Renal cortical epithelial cell (primary cell): Measurements from ENCODE around the gene MRPL28. TPM values are rescaled to one million over a fixed set of nuclear protein-coding genes. Genes with fewer than 3 reads are reported as not detected.
"Not testable (repeated sequence)": the region's sequence is repeated elsewhere in the genome, so short reads cannot be mapped to it uniquely, and the experiment has no call there.

ENCODE experiments used
- DNase-seq: peaks from one replicate; pipeline ENCODE4 v3.0.0-alpha.2; 2011; ENCODE audit warnings: low read depth
- total RNA-seq: library from RNA; depleted of rRNA; stranded (reverse); fragments of >200 nt; gene quantifications from 2 replicates; pipeline ENCODE4 v1.2.3, GENCODE V29; 2014

Gene MRPL28
- total RNA-seq, 1 donor from 2014 or later: 59.4 TPM

GRCh38 chr16:391885-392335 lies 21.6 kb upstream of the MRPL28 start:
- peak; percentile 86 for DNase-seq

- DNase-seq: no peak
Observed at GRCh38 chr16:389352-389751, 19.0 kb upstream of the MRPL28 start.

DNA sequence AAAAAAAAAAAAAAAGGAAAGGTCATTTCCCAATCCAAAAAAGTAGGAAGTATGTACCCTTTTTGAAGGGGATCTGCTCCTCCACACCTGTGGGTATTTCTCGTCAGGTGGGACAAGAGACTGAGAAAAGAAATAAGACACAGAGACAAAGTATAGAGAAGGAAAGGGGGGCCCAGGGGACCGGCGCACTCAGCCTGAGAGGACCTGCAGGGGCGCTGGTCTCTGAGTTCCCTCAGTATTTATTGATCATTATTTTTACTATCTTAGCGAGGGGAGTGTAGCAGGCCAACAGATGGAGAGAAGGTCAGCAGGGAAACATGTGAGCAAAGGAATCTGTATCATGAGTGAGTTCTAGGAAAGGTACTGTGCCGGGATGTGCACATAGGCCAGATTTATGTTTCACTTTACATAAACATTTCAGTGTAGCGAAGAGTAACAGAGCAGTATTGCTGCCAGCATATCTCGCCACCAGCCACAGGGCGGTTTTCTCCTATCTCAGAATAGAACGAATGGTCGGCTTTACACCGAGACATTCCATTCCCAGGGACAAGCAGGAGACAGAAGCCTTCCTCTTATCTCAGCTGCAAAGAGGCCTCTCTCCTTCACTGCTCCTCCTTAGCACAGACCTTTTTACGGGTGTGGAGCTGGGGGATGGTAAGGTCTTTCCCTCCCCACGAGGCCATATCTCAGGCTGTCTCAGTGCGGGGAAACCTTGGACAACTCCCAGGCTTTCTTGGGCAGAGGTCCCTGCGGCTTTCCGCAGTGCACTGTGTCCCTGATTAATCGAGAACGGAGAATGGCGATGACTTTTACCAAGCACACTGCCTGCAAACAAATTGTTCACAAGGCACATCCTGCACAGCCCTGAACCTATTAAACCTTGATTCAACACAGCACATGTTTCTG lies 17.7 kb upstream of the MRPL28 start:
- DNase-seq: not testable (repeated sequence)

DNA sequence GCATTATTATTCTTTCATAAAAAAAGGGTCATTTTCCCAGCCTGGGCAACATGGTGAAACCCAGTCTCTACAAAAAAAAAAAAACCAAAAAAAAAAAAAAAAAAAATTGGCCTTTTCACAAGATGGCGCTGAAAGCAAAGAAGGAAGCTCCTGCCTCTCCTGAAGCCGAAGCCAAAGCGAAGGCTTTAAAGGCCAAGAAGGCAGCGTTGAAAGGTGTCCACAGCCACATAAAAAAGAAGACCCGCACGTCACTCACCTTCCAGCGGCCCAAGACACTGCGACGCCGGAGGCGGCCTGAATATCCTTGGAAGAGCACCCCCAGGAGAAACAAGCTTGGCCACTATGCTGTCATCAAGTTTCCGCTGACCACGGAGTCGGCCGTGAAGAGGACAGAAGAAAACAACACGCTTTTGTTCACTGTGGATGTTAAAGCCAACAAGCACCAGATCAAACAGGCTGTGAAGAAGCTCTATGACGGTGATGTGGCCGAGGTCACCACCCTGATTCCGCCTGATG lies 16.4 kb upstream of the MRPL28 start:
- no peak for DNase-seq

GRCh38 chr16:383326-384051 lies 13.2 kb upstream of the MRPL28 start:
- DNase-seq: peak; percentile 62

GRCh38 chr16:381789-382717 lies 11.7 kb upstream of the MRPL28 start, which contains the start of gene PGAP6:
PGAP6 (minus strand) TSS chr16:381978; CDS start chr16:381821, 157 bp downstream.
- peak; percentile 15 for DNase-seq

DNA sequence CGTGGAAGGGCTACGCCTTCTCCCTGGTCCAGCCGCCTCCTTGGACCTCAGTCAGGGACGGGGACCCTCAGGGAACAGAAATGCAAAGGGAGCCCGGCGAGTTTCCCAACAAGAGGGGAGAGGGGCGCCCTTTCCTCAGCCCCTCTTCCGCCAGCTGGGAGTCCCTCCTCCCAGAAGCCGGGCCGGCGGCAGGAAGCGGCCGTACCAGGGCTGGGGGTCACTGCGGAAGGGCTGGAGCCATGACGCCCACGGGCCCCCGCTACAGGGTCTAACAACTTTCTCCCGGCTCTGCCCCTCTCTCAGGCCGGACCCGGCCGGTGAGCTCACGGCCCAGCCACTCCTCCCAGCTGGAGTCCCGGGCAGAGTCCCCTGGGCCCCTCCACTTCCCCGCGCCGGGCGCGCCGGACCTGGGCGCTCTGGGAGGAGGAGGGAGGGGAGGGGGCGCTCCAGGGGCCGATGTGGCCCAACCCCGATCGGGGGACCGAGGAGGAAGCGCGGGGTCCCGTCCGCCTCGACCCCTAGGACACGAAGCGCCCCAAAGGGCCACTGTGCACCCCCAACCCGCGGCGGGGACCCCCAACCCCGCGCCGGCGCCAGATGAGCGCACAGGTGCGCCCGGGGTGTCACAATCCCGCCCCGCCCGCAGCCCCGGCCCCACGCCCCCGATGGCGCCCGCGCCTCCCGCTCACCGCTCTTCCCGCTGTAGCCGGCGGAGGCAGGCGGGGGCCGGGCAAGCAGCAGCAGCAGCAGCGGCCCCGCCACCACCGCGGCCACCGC lies 10.9 kb upstream of the MRPL28 start:
- DNase-seq: no peak

DNA sequence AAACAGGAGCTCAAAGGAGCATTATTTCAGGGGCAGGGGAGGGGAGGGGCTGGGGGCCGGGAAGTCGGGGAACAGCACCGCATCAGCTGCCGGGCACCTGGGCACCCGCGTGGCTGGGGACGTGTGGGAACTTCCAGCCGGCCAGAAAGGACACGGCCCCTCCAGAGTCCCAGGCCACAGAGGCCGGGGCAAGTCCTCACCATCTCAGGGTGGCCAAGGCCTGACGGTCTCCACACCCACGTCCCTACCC lies 10.3 kb upstream of the MRPL28 start:
- DNase-seq: no peak

DNA sequence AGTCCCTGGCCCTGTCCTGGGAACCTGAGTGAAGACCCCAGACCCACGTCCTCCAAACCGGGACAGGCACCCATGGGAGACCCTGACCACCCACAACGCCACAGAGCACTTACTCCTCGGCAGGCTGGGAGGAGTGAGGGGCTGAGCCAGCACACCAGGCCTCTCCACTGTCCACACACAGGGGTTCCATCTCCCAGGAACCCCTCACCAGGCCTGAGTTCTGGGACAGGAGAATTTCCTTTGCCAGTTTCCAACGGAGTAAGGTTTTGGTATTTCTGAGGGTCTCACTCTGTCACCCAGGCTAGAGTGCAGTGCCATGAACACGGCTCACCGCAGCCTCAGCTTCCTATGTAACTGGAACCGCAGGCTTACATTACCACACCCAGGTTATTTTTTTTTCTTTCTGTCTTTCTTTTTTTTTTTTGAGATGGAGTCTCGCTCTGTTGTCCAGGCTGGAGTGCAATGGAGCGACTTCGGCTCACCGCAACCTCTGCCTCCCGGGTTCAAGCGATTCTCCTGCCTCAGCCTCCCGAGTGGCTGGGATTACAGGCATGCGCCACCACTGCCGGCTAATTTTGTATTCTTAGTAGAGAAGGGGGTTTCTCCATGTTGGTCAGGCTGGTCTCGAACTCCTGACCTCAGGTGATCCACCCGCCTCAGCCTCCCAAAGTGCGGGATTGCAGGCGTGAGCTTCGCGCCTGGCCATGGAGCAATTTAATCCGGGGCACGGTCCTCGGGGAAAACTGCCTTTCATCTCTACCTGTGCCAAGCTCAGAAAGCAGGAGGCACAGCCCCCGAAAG lies 9.8 kb upstream of the MRPL28 start:
- DNase-seq: no peak

DNA sequence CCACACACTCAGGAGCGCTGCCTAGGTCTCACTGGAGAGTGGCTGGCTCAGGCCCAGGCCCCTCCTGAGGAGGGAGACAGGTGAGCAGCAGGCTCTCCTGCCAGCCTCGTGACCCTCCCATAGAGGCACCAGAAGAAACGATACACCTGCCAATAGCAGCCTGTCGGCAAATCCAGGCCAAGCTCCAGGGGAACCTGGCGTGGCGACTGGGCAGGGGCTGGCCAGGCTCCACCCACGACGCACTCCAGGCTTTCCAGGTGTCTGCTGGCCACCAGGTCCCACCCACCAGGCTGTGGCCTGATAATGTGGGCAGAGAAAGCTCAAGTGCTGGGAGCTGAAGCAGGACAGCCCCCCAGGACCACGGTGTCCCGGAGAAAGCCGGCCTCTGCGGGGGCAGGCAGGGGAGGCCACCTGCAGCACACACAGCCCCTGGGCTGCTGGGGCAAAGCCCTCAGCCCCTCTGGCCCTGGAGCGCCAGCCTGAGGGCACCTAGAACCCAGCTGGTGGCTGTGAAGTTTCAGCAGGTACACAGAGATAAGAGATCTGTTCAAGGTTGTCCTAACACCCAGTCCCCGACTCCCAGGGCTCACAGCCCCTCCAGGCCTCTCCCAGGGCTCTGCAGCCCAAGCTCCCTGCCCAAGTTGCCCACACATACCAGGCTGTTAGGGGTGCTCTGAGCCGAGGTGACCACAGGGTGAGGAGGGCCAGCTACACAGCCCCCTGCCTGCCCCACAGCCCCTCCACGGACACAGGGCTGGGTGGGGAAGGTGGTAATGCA lies 9.0 kb upstream of the MRPL28 start:
- DNase-seq: peak; percentile 22

- DNase-seq: no peak
Observed at GRCh38 chr16:378821-379182, 8.5 kb upstream of the MRPL28 start.

DNA sequence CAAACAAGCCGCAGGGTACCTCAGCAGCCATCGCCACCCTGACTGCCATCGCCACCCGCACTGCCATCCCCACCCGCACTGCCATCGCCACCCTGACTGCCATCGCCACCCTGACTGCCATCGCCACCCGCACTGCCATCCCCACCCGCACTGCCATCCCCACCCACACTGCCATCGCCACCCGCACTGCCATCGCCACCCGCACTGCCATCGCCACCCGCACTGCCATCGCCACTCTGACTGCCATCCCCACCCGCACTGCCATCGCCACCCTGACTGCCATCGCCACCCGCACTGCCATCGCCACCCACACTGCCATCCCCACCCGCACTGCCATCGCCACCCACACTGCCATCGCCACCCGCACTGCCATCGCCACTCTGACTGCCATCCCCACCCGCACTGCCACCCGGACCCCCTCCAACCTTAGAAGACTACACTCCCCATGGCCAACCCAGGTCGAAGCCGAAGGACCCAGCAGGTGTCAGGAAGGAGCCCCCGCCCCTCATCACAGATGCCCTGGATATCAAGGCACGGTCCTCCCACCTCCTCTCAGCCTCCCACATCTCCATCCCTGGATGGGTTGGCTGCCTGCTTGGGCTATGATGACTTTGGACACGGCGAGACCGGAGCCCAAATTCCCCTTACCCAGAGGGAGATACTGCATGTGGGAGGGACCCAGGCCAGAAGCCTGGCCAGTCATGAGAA lies 7.9 kb upstream of the MRPL28 start:
- DNase-seq: not testable (repeated sequence)

GRCh38 chr16:377419-377951 lies 7.1 kb upstream of the MRPL28 start:
- DNase-seq: no peak

DNA sequence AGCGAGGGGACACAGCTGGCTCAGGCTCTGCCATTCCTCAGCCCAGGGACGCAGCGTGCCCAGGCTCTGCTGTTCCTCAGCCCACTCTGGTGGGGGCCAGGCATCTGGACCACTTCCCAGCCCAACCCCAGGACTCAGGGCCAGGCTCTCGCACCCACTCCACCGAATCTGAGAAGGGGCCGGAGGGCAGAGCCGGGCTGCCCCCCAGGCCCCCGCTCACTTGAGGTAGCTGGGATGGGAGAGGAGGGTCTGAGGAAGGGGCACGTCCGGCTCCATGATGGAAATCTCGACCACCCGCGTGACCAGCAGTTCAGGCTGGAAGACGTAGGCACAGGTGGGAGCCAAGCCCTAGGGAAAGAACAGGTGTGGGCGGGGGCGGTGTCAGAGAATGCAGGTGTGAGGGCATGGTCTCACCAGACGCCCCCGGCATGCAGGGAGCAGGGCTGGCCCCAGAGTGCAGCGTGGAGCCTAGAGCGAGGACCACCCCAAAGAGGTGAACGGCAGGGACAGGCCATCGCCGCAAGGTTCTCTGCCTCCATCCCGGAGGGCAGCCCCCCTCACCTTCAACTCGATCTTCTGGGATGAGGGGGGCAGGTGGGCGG lies 6.6 kb upstream of the MRPL28 start:
- DNase-seq: no peak

DNA sequence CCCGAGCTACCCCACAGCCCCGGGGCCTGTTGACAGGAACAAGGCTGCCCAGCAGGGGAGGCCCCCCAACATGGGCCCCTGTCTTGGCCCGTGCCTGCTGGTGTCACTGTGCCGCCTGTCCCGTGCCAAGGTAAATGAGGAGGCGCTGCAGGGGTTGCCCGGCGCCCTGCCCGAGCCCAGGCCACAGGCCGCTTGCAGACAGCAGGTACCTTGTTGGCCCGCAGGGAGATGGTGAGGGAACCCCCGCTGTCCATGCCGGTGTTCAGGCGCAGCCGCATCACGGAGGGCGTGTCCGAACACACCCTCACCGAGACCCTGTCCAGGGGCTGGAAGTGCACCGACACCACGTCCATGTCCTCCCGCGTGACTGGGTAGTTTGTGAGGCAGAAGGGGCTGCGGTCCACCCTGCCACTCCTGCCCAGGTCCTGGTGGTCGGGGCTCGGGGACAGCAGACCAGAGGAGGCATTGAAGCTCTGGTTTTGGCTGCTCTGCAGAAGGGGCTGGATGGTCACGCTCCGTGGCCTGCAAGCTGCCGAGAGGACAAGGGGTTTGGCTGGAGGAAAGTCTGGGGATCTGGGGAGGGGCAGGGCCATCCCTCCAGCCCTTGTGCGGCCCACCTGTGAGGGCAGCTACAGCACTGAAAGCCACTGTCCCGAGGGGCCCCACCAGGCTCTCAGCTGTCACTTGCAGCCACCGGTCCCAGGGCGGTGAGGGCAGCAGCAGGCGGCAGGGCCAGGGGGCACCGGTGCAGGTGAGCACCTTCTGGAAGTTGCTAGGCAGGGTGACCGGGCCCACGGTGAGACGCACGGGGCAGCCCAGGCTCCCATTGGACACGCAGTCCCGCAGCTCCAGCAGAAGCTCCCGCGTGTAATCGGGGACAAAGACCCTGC lies 5.8 kb upstream of the MRPL28 start:
- DNase-seq: no peak

DNA sequence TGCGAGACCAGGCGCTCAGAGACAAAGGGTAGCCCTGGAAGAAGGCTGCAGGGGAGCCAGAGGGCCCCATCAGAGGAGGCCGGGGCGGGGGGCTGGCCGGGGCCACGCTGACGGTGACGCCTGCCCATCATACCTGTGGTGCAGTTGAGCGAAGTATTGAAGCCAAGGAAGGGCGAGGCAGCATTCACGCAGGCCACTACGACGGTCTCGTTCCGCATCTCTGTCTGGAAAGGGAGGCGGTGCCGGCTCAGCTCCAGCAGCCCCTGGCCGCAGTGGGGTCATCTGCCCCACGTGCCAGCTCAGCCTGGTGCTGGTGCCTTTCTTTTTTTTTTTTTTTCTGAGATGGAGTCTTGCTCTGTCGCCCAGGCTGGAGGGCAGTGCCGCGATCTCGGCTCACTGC lies 4.9 kb upstream of the MRPL28 start:
- no peak for DNase-seq

DNA sequence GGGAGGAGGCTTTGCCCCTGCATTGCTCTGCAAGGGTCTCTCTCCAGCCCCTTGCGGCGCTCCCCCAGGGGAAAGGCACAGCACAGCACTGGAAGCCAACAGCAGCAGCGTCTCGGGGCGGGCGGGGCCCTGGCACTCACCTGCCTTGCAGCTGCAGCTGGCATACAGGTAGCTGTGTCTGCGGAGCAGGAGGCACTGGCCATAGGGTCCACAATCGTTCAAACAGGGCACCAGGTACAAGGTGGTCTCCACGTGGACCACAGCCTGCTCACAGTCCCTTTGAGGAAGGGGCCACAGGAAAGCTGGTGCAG lies 4.2 kb upstream of the MRPL28 start:
- no peak for DNase-seq
